ENCODE data around the gene KLHL2. TPM values are rescaled to one million over a fixed set of nuclear protein-coding genes. Genes with fewer than 3 reads are reported as not detected.

The KLHL2 gene
- total and polyA plus RNA-seq, 9 of the 15 experiments (the other 6 are each of a cell fraction or from before 2014, with no cell fraction given): 2.5 to 11.3 (median 6.1) TPM

DNA sequence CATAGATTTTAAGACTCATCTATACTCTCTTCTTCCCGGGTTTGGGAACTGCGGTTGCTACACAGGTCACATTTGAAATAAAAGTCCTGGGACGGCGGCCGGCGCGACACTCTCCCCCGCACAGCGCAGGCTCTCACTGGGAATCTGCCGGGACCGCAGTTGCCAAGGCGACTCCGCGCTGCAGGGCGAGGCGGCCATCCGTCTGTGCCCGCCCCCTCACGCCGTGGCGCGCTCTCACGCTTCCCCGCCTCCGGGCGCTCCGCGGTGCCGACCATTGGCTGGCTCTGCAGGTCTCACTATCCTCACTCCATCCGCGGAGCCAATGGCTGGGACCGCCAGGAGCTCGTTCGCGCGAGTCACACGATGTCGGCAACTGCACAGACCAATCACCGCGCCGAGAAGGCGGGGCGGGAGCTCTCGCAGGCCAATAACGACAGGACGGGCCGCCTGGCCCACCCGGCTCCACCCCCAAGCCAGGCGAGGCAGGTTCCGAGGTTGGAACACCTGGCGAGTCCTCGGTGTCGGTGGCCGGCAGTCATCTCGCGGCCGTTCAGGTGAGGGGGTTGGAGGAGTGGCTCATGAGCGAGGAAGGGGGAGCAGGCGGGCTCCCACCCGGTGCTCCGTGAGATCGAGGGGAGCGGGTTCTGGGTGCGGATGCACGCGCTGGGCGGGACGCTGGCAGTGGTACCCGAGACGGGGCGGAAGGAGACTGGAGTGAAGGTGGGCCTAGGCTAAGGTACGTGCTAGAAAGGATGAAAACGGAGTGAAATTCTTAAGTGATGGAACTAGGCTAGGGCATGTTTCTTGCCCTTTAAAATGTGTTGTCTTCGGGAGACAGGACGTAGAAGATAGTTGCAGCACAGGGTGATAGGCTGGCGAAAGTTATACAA is 120.1 kb downstream of the KLHL2 start, which contains the start of gene MSMO1 (continued):
- TF ChIP-seq ESRRB (CRISPR knock-in tag; IDR thresholded peaks at IDR 0.05; ENCODE audit: borderline replicate concordance) (no peak), SIX5 (IDR thresholded peaks at IDR 0.05; ENCODE audit: borderline replicate concordance in 1 of 2, insufficient read depth in 1 of 2, low read depth in 1 of 2, low read length in 2 of 2) (no peak), PML (IDR thresholded peaks at IDR 0.05; ENCODE audit: low read length) (peak; percentile 52; the same call in 1 of the 2 replicates), STAT5B (CRISPR knock-in tag; IDR thresholded peaks at IDR 0.05) (no peak), BRD9 (IDR thresholded peaks at IDR 0.05; ENCODE audit: low read depth, partially characterized antibody) (peak; percentile 73), RB1 (IDR thresholded peaks at IDR 0.05; ENCODE audit: low read depth) (peak; percentile 58; the same call in 1 of the 2 replicates), ZNF347 (CRISPR knock-in tag; IDR thresholded peaks at IDR 0.05; ENCODE audit: low read depth) (no peak), ELF1 (tag; IDR thresholded peaks at IDR 0.05) (no peak), ARID2 (IDR thresholded peaks at IDR 0.05) (no peak), RFX5 (IDR thresholded peaks at IDR 0.05; ENCODE audit: low read depth, low read length) (no peak), SRF (CRISPR knock-in tag; IDR thresholded peaks at IDR 0.05) (no peak; a peak in 1 of 4 replicates), SAP30 (IDR thresholded peaks at IDR 0.05; ENCODE audit: borderline replicate concordance, insufficient read depth, low read depth, low read length, poor library complexity, severe bottlenecking) (peak; percentile 47), PTTG1 (tag; IDR thresholded peaks at IDR 0.05; ENCODE audit: low read depth) (no peak), CCNT2 (IDR thresholded peaks at IDR 0.05; ENCODE audit: borderline replicate concordance, extremely low read depth, insufficient read length, low read depth, low read length) (peak; percentile 92), ZBTB7A (IDR thresholded peaks at IDR 0.05; ENCODE audit: borderline replicate concordance, control insufficient read depth, low read depth, low read length) (peak; percentile 22; the same call in 1 of the 2 replicates), TAF7 (tag; IDR thresholded peaks at IDR 0.05) (no peak; the same call in 1 of the 2 replicates), CCAR2 (IDR thresholded peaks at IDR 0.05; ENCODE audit: low read depth, low read length) (no peak)
- TF ChIP-seq, protein P1, sequence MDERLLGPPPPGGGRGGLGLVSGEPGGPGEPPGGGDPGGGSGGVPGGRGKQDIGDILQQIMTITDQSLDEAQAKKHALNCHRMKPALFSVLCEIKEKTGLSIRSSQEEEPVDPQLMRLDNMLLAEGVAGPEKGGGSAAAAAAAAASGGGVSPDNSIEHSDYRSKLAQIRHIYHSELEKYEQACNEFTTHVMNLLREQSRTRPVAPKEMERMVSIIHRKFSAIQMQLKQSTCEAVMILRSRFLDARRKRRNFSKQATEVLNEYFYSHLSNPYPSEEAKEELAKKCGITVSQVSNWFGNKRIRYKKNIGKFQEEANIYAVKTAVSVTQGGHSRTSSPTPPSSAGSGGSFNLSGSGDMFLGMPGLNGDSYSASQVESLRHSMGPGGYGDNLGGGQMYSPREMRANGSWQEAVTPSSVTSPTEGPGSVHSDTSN (CRISPR knock-in tag; IDR thresholded peaks at IDR 0.05; ENCODE audit: low read depth): no peak
- TF ChIP-seq, protein P1 (tag; conservative IDR thresholded peaks at IDR 0.05; ENCODE audit: low read depth): peak; percentile 88
- TF ChIP-seq, protein P2, sequence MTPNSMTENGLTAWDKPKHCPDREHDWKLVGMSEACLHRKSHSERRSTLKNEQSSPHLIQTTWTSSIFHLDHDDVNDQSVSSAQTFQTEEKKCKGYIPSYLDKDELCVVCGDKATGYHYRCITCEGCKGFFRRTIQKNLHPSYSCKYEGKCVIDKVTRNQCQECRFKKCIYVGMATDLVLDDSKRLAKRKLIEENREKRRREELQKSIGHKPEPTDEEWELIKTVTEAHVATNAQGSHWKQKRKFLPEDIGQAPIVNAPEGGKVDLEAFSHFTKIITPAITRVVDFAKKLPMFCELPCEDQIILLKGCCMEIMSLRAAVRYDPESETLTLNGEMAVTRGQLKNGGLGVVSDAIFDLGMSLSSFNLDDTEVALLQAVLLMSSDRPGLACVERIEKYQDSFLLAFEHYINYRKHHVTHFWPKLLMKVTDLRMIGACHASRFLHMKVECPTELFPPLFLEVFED (CRISPR knock-in tag; conservative IDR thresholded peaks at IDR 0.05): no peak
- TF ChIP-seq, protein P3, sequence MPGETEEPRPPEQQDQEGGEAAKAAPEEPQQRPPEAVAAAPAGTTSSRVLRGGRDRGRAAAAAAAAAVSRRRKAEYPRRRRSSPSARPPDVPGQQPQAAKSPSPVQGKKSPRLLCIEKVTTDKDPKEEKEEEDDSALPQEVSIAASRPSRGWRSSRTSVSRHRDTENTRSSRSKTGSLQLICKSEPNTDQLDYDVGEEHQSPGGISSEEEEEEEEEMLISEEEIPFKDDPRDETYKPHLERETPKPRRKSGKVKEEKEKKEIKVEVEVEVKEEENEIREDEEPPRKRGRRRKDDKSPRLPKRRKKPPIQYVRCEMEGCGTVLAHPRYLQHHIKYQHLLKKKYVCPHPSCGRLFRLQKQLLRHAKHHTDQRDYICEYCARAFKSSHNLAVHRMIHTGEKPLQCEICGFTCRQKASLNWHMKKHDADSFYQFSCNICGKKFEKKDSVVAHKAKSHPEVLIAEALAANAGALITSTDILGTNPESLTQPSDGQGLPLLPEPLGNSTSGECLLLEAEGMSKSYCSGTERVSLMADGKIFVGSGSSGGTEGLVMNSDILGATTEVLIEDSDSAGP (CRISPR knock-in tag; IDR thresholded peaks at IDR 0.05): peak; percentile 57; the same call in 1 of the 2 replicates
